HEK293 (cell line): ENCODE data around the gene WLS.

Experiments used
- GFI1B ChIP-seq: fragments of 450-650 bp; formaldehyde crosslinking; IDR thresholded peaks from 2 replicates; pipeline ENCODE4 v1.5.1; 2016; ENCODE audit warnings: missing biosample characterization, missing genetic modification characterization
- YY2 ChIP-seq: fragments of 450-650 bp; formaldehyde crosslinking; IDR thresholded peaks from 2 replicates; pipeline ENCODE4 v1.5.1; 2016; ENCODE audit warnings: missing biosample characterization, missing genetic modification characterization
- ZIC2 ChIP-seq: fragments of 450-650 bp; formaldehyde crosslinking; IDR thresholded peaks from 2 replicates; pipeline ENCODE4 v1.5.1; 2016; ENCODE audit warnings: missing biosample characterization, missing genetic modification characterization
- ZNF169 ChIP-seq: fragments of 450-650 bp; formaldehyde crosslinking; IDR thresholded peaks from 2 replicates; pipeline ENCODE4 v1.5.1; 2016; ENCODE audit warnings: missing biosample characterization, missing genetic modification characterization
- ZNF24 ChIP-seq: fragments of 450-650 bp; formaldehyde crosslinking; IDR thresholded peaks from 2 replicates; pipeline ENCODE4 v1.5.1; 2016; ENCODE audit warnings: missing biosample characterization, missing genetic modification characterization
- ZNF404 ChIP-seq: fragments of 450-650 bp; formaldehyde crosslinking; IDR thresholded peaks from 2 replicates; pipeline ENCODE4 v1.5.1; 2017; ENCODE audit warnings: missing biosample characterization, missing genetic modification characterization
- ZNF416 ChIP-seq: fragments of 450-650 bp; formaldehyde crosslinking; IDR thresholded peaks from 2 replicates; pipeline ENCODE4 v1.5.1; 2016; ENCODE audit warnings: missing biosample characterization, missing genetic modification characterization
- ZNF514 ChIP-seq: fragments of 450-650 bp; formaldehyde crosslinking; IDR thresholded peaks from 2 replicates; pipeline ENCODE4 v1.5.1; 2016; ENCODE audit warnings: missing biosample characterization, missing genetic modification characterization
- ZNF529 ChIP-seq: fragments of 450-650 bp; formaldehyde crosslinking; IDR thresholded peaks from 2 replicates; pipeline ENCODE4 v1.5.1; 2017; ENCODE audit warnings: missing genetic modification characterization, missing biosample characterization; ENCODE audit not compliant: insufficient replicate concordance
- ZNF560 ChIP-seq: fragments of 450-650 bp; formaldehyde crosslinking; IDR thresholded peaks from 2 replicates; pipeline ENCODE4 v1.5.1; 2017; ENCODE audit warnings: missing biosample characterization, missing genetic modification characterization, borderline replicate concordance
- ZNF654 ChIP-seq: fragments of 450-650 bp; formaldehyde crosslinking; IDR thresholded peaks from 2 replicates; pipeline ENCODE4 v1.5.1; 2016; ENCODE audit warnings: low read depth, missing biosample characterization, missing genetic modification characterization
- ZNF670 ChIP-seq: fragments of 450-650 bp; formaldehyde crosslinking; IDR thresholded peaks from 2 replicates; pipeline ENCODE4 v1.5.1; 2016; ENCODE audit warnings: missing biosample characterization, missing genetic modification characterization, low read depth
- ZNF76 ChIP-seq: fragments of 450-650 bp; formaldehyde crosslinking; IDR thresholded peaks from 2 replicates; pipeline ENCODE4; 2016; ENCODE audit warnings: low read depth, missing biosample characterization, missing genetic modification characterization, borderline replicate concordance
- ZSCAN23 ChIP-seq: fragments of 450-650 bp; formaldehyde crosslinking; IDR thresholded peaks from 2 replicates; pipeline ENCODE4 v1.5.1; 2016; ENCODE audit warnings: missing biosample characterization, missing genetic modification characterization
- ZXDB ChIP-seq: fragments of 450-650 bp; formaldehyde crosslinking; IDR thresholded peaks from 2 replicates; pipeline ENCODE4 v1.5.1; 2016; ENCODE audit warnings: missing biosample characterization, missing genetic modification characterization
- TF ChIP-seq, protein P1 (sequence below): fragments of 450-650 bp; formaldehyde crosslinking; IDR thresholded peaks from 2 replicates; pipeline ENCODE4 v1.5.1; 2017; ENCODE audit warnings: missing biosample characterization, missing genetic modification characterization
- TF ChIP-seq, protein P2 (sequence below): fragments of 450-650 bp; formaldehyde crosslinking; IDR thresholded peaks from 2 replicates; pipeline ENCODE4 v1.5.1; 2016; ENCODE audit warnings: missing biosample characterization, missing genetic modification characterization
- TF ChIP-seq, protein P3 (sequence below): fragments of 450-650 bp; formaldehyde crosslinking; IDR thresholded peaks from 2 replicates; pipeline ENCODE4 v1.5.1; 2016; ENCODE audit warnings: missing biosample characterization, missing genetic modification characterization
- TF ChIP-seq, protein P4 (sequence below): fragments of 450-650 bp; formaldehyde crosslinking; IDR thresholded peaks from 2 replicates; pipeline ENCODE4 v1.5.1; 2016; ENCODE audit warnings: missing biosample characterization, missing genetic modification characterization
- TF ChIP-seq, protein P5 (sequence below): fragments of 450-650 bp; formaldehyde crosslinking; IDR thresholded peaks from 2 replicates; pipeline ENCODE4 v1.5.1; 2016; ENCODE audit warnings: missing biosample characterization, missing genetic modification characterization, borderline replicate concordance
- TF ChIP-seq, protein P6 (sequence below): fragments of 450-650 bp; formaldehyde crosslinking; IDR thresholded peaks from 2 replicates; pipeline ENCODE4 v1.5.0; 2017; ENCODE audit warnings: missing biosample characterization, missing genetic modification characterization, borderline replicate concordance
- TF ChIP-seq, protein P7 (sequence below): fragments of 450-650 bp; formaldehyde crosslinking; IDR thresholded peaks from 2 replicates; pipeline ENCODE4 v1.5.1; 2017; ENCODE audit warnings: missing biosample characterization, missing genetic modification characterization
- TF ChIP-seq, protein P8 (sequence below): fragments of 450-650 bp; formaldehyde crosslinking; IDR thresholded peaks from 2 replicates; pipeline ENCODE4 v1.5.1; 2017; ENCODE audit warnings: missing biosample characterization, mild to moderate bottlenecking, missing genetic modification characterization, moderate library complexity
- TF ChIP-seq, protein P9 (sequence below): fragments of 450-650 bp; formaldehyde crosslinking; IDR thresholded peaks from 2 replicates; pipeline ENCODE4 v1.5.1; 2016; ENCODE audit warnings: missing biosample characterization, missing genetic modification characterization

Gene WLS

DNA sequence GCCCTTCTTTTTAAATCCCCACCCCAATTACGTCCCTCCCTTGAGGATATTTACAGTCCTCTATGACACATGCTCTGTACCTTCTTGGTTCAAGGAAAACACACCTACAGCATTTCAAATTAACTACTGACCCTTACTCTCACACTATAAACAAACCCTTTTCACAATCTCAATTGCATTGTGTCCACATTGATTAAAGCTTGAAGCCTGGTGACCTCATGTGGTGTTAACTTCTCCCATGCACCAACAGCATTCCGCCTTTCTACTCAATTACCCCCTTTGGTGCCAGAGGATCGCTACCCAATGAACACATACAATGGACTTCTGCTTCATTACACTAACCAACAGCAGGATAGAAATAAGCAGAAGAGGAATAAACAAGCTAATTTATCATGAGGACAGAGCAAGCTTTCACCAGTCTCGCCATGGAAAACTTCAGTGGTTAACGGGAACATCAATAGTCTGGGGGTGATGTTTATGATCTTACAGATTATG lies 15.2 kb downstream of the WLS start (continued):
- TF ChIP-seq, protein P1, sequence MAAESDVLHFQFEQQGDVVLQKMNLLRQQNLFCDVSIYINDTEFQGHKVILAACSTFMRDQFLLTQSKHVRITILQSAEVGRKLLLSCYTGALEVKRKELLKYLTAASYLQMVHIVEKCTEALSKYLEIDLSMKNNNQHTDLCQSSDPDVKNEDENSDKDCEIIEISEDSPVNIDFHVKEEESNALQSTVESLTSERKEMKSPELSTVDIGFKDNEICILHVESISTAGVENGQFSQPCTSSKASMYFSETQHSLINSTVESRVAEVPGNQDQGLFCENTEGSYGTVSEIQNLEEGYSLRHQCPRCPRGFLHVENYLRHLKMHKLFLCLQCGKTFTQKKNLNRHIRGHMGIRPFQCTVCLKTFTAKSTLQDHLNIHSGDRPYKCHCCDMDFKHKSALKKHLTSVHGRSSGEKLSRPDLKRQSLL (tag by site-specific recombination) = no peak
- TF ChIP-seq, protein P2, sequence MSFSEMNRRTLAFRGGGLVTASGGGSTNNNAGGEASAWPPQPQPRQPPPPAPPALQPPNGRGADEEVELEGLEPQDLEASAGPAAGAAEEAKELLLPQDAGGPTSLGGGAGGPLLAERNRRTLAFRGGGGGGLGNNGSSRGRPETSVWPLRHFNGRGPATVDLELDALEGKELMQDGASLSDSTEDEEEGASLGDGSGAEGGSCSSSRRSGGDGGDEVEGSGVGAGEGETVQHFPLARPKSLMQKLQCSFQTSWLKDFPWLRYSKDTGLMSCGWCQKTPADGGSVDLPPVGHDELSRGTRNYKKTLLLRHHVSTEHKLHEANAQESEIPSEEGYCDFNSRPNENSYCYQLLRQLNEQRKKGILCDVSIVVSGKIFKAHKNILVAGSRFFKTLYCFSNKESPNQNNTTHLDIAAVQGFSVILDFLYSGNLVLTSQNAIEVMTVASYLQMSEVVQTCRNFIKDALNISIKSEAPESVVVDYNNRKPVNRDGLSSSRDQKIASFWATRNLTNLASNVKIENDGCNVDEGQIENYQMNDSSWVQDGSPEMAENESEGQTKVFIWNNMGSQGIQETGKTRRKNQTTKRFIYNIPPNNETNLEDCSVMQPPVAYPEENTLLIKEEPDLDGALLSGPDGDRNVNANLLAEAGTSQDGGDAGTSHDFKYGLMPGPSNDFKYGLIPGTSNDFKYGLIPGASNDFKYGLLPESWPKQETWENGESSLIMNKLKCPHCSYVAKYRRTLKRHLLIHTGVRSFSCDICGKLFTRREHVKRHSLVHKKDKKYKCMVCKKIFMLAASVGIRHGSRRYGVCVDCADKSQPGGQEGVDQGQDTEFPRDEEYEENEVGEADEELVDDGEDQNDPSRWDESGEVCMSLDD (tag by site-specific recombination) = no peak
- TF ChIP-seq, protein P3, sequence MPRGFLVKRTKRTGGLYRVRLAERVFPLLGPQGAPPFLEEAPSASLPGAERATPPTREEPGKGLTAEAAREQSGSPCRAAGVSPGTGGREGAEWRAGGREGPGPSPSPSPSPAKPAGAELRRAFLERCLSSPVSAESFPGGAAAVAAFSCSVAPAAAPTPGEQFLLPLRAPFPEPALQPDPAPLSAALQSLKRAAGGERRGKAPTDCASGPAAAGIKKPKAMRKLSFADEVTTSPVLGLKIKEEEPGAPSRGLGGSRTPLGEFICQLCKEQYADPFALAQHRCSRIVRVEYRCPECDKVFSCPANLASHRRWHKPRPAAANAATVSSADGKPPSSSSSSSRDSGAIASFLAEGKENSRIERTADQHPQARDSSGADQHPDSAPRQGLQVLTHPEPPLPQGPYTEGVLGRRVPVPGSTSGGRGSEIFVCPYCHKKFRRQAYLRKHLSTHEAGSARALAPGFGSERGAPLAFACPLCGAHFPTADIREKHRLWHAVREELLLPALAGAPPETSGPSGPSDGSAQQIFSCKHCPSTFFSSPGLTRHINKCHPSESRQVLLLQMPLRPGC (tag by site-specific recombination) = peak; percentile 99
- TF ChIP-seq ZNF416 (tag by site-specific recombination) = no peak
- no peak for TF ChIP-seq ZNF670 (tag by site-specific recombination)
- TF ChIP-seq ZXDB = peak; percentile 98
- peak; percentile 99 for TF ChIP-seq ZSCAN23 (tag by site-specific recombination)
- TF ChIP-seq, protein P4, sequence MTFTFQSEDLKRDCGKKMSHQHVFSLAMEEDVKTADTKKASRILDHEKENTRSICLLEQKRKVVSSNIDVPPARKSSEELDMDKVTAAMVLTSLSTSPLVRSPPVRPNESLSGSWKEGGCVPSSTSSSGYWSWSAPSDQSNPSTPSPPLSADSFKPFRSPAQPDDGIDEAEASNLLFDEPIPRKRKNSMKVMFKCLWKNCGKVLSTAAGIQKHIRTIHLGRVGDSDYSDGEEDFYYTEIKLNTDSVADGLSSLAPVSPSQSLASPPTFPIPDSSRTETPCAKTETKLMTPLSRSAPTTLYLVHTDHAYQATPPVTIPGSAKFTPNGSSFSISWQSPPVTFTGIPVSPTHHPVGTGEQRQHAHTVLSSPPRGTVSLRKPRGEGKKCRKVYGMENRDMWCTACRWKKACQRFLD (tag by site-specific recombination) = no peak
- TF ChIP-seq ZNF24 (tag by site-specific recombination) = peak; percentile 94
- TF ChIP-seq ZNF169 = no peak
- no peak for TF ChIP-seq YY2
- TF ChIP-seq, protein P5, sequence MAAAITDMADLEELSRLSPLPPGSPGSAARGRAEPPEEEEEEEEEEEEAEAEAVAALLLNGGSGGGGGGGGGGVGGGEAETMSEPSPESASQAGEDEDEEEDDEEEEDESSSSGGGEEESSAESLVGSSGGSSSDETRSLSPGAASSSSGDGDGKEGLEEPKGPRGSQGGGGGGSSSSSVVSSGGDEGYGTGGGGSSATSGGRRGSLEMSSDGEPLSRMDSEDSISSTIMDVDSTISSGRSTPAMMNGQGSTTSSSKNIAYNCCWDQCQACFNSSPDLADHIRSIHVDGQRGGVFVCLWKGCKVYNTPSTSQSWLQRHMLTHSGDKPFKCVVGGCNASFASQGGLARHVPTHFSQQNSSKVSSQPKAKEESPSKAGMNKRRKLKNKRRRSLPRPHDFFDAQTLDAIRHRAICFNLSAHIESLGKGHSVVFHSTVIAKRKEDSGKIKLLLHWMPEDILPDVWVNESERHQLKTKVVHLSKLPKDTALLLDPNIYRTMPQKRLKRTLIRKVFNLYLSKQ (tag by site-specific recombination) = no peak
- TF ChIP-seq, protein P6, sequence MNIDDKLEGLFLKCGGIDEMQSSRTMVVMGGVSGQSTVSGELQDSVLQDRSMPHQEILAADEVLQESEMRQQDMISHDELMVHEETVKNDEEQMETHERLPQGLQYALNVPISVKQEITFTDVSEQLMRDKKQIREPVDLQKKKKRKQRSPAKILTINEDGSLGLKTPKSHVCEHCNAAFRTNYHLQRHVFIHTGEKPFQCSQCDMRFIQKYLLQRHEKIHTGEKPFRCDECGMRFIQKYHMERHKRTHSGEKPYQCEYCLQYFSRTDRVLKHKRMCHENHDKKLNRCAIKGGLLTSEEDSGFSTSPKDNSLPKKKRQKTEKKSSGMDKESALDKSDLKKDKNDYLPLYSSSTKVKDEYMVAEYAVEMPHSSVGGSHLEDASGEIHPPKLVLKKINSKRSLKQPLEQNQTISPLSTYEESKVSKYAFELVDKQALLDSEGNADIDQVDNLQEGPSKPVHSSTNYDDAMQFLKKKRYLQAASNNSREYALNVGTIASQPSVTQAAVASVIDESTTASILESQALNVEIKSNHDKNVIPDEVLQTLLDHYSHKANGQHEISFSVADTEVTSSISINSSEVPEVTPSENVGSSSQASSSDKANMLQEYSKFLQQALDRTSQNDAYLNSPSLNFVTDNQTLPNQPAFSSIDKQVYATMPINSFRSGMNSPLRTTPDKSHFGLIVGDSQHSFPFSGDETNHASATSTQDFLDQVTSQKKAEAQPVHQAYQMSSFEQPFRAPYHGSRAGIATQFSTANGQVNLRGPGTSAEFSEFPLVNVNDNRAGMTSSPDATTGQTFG (tag by site-specific recombination) = no peak
- TF ChIP-seq ZNF654 (tag by site-specific recombination) = 0 out of 2 replicates have a peak, but pooled peaks have one; percentile 10
- TF ChIP-seq ZIC2 = peak; percentile 98
- no peak for TF ChIP-seq ZNF514 (tag by site-specific recombination)
- TF ChIP-seq ZNF560 (tag by site-specific recombination) = no peak
- TF ChIP-seq, protein P7, sequence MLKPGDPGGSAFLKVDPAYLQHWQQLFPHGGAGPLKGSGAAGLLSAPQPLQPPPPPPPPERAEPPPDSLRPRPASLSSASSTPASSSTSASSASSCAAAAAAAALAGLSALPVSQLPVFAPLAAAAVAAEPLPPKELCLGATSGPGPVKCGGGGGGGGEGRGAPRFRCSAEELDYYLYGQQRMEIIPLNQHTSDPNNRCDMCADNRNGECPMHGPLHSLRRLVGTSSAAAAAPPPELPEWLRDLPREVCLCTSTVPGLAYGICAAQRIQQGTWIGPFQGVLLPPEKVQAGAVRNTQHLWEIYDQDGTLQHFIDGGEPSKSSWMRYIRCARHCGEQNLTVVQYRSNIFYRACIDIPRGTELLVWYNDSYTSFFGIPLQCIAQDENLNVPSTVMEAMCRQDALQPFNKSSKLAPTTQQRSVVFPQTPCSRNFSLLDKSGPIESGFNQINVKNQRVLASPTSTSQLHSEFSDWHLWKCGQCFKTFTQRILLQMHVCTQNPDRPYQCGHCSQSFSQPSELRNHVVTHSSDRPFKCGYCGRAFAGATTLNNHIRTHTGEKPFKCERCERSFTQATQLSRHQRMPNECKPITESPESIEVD (tag by site-specific recombination) = peak; percentile 99
- TF ChIP-seq ZNF404 (tag by site-specific recombination) = no peak
- TF ChIP-seq, protein P8, sequence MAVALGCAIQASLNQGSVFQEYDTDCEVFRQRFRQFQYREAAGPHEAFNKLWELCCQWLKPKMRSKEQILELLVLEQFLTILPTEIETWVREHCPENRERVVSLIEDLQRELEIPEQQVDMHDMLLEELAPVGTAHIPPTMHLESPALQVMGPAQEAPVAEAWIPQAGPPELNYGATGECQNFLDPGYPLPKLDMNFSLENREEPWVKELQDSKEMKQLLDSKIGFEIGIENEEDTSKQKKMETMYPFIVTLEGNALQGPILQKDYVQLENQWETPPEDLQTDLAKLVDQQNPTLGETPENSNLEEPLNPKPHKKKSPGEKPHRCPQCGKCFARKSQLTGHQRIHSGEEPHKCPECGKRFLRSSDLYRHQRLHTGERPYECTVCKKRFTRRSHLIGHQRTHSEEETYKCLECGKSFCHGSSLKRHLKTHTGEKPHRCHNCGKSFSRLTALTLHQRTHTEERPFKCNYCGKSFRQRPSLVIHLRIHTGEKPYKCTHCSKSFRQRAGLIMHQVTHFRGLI (tag by site-specific recombination) = peak; percentile 17; the same call in 1 of the 2 replicates
- TF ChIP-seq, protein P9, sequence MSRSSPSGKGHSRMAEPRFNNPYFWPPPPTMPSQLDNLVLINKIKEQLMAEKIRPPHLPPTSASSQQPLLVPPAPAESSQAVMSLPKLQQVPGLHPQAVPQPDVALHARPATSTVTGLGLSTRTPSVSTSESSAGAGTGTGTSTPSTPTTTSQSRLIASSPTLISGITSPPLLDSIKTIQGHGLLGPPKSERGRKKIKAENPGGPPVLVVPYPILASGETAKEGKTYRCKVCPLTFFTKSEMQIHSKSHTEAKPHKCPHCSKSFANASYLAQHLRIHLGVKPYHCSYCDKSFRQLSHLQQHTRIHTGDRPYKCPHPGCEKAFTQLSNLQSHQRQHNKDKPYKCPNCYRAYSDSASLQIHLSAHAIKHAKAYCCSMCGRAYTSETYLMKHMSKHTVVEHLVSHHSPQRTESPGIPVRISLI (tag by site-specific recombination) = no peak
- TF ChIP-seq ZNF529 (tag by site-specific recombination) = no peak
- peak; percentile 98 for TF ChIP-seq GFI1B (tag by site-specific recombination)
- TF ChIP-seq ZNF76 (tag by site-specific recombination) = peak; percentile 76; the same call in 1 of the 2 replicates
